ENCODE results near the gene FBXO44.

DNA sequence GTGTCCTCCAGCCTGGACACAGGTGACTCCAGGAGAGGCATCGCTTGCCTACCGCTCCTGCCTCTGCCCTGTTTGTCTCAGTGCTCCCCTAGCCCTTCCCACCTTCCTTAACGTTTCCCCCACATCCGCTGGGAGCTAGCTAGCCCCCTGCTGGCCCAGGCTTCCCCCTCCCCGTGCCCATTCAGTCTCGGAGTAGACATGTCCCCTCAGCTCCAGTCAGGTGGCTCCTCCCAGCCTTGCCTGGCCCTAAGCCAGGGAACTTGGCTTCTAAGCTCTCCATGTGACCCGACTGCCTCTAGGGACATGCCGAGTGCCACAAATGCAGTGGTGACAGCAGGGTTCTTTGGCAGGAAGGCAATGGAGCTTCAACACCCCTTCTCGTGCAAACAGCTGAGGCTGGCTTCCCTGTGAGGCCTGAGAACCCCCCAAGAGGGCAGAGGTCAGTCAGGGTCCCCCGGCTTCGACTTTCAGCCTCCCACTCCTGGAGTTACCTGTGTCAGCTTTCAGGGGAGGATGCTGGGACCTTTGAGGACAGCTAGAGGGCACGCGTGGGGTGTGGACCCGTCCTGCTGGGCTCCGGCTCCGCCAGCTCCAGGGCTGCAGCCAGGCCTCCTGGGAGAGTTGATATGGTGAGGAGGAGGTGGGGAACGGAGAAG, 53.1 kb downstream of the FBXO44 start:
- TF ChIP-seq, protein P1, sequence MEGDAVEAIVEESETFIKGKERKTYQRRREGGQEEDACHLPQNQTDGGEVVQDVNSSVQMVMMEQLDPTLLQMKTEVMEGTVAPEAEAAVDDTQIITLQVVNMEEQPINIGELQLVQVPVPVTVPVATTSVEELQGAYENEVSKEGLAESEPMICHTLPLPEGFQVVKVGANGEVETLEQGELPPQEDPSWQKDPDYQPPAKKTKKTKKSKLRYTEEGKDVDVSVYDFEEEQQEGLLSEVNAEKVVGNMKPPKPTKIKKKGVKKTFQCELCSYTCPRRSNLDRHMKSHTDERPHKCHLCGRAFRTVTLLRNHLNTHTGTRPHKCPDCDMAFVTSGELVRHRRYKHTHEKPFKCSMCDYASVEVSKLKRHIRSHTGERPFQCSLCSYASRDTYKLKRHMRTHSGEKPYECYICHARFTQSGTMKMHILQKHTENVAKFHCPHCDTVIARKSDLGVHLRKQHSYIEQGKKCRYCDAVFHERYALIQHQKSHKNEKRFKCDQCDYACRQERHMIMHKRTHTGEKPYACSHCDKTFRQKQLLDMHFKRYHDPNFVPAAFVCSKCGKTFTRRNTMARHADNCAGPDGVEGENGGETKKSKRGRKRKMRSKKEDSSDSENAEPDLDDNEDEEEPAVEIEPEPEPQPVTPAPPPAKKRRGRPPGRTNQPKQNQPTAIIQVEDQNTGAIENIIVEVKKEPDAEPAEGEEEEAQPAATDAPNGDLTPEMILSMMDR (IDR thresholded peaks at IDR 0.05; ENCODE audit: insufficient read depth, low read length) = no peak
- TF ChIP-seq POLR2AphosphoS5 (IDR thresholded peaks at IDR 0.05; ENCODE audit: low read depth) = no peak

All from HL-60 (cell line).